B cell (primary cell): ENCODE data around the gene TMSB4X.

Source experiments
- EZH2 ChIP-seq: IDR thresholded peaks from 2 replicates; pipeline ENCODE4 v1.6.1; 2012; ENCODE audit warnings: borderline replicate concordance, low read depth, mild to moderate bottlenecking, moderate library complexity, low read length; ENCODE audit not compliant: insufficient read depth, poor library complexity, severe bottlenecking
- TF ChIP-seq, protein P1 (sequence below): fragments of 200-600 bp; IDR thresholded peaks from one replicate; pipeline ENCODE4 v1.8.0; 2022; ENCODE audit warnings: antibody characterized with exemption, mild to moderate bottlenecking

- no peak for TF ChIP-seq EZH2
- TF ChIP-seq, protein P1, sequence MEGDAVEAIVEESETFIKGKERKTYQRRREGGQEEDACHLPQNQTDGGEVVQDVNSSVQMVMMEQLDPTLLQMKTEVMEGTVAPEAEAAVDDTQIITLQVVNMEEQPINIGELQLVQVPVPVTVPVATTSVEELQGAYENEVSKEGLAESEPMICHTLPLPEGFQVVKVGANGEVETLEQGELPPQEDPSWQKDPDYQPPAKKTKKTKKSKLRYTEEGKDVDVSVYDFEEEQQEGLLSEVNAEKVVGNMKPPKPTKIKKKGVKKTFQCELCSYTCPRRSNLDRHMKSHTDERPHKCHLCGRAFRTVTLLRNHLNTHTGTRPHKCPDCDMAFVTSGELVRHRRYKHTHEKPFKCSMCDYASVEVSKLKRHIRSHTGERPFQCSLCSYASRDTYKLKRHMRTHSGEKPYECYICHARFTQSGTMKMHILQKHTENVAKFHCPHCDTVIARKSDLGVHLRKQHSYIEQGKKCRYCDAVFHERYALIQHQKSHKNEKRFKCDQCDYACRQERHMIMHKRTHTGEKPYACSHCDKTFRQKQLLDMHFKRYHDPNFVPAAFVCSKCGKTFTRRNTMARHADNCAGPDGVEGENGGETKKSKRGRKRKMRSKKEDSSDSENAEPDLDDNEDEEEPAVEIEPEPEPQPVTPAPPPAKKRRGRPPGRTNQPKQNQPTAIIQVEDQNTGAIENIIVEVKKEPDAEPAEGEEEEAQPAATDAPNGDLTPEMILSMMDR = no peak
These were observed 8.8 kb upstream of the TMSB4X start for GRCh38 chrX:12966151-12966550.
